Stimulated activated CD4-positive, alpha-beta T cell treated with anti-CD3 and anti-CD28 coated beads, Interleukin-4, amount 100 ng/mL, for 4 hours (primary cell): ENCODE measurements around the gene EEF2.
"Not testable (repeated sequence)": the region's sequence is repeated elsewhere in the genome, so short reads cannot be mapped to it uniquely, and the experiment has no call there.

ENCODE experiments used
- DNase-seq, 2 experiments: peaks; one replicate each; pipeline ENCODE4 v3.0.0-alpha.2; 2020

Gene EEF2

DNA sequence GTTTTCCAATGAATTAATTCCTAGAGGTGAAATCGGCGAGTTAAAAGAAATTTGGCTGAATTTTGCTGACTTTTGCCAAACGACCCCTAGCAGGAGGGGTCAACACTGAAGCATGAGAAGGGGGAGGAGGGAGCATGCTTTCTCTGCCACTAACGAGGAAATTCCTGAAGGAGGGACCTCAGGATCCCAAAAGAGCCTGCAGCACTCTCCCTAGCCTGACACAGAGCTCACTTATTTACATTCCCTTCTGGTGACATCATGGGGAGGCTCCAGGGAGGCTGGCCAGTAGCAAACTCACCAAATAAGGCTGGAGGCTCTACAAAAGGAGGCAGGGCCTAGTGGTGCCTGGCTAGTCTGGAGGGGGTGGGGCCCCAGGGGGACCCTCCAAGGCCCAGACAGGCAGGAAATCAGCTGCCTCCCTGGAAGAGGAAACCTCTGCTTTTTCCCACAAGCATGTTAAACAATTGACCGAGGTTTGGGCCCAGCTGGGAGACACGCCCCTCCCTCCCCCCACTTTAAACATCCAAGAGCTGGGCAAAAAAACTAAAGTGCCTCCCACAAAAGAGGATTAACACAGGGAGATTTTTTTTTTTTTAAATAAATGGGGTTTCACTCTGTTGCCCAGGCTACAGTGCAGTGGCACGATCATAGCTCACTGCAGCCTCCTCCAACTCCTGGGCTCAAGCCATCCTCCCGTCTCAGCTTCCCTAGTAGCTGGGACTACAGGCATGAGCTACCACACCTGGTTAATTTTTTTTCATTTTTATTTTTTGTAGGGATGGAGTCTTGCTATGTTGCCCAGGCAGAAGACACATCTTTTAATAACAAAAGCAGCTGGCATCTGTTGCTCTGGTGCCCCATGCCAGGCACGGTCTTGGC, 16.5 kb downstream of the EEF2 start:
- DNase-seq: no peak

DNA sequence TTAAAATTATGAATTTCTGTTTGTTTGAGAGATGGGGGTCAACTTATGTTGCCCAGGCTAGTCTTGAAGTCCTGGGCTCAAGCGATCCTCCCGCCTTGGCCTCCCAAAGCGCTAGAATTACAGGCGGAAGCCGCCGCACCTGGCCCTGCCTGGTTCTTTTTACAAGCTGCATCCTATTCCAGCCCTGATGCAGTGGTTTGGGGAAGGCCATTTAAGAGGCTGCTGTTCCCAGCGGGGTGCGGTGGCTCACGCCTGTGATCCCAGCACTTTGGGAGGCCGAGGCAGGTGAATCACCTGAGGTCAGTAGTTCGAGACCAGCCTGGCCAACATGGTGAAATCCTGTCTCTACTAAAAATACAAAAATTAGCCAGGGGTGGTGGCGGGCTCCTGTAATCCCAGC, 17.3 kb downstream of the EEF2 start:
- not testable (repeated sequence) for DNase-seq

DNA sequence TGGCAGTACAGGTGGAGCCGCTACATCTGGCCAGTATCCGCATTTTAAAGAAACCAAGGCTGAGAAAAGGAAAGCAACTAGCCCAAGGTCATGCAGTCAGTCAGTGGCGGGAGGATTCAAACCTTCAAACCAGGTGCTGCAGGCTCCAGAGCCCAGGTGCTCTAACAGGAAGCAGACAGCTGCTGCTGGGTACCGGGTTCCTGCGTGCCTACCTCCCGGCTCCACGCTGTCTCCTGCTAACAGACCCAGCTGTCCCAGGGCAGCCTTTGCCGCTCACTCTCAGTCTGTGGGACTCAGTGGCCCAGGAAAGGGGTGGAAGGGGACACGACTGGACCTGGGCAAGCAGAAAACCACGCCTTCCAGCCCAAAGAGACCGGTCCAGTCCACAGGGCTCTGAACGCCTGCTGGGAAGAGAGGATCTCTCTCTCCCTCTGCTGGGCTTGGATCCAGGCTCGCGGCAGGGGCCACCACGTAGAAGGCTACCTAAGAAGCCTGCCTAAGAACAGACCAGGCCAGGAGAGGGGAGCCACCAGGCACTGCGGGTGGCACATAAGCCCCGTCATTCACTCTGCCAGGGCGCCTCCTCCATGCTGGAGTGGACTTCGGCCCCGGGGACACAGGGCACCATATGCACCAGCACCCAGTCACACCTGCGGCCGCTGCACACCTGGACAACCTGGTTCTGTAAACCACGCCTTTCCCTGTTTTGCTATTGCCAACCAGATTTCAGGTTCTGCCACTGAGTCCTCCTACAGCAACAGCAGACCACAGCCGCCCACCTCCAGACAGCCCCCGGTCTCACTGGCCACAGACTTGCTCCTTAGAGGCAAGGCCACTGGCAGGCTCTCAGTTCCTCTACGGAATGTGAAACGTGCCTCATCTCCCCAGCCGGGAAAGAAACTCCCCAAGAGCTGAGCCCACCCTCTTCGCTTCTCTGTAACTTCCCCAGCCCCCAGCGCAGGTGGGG, 18.9 kb downstream of the EEF2 start:
- no peak for DNase-seq

DNA sequence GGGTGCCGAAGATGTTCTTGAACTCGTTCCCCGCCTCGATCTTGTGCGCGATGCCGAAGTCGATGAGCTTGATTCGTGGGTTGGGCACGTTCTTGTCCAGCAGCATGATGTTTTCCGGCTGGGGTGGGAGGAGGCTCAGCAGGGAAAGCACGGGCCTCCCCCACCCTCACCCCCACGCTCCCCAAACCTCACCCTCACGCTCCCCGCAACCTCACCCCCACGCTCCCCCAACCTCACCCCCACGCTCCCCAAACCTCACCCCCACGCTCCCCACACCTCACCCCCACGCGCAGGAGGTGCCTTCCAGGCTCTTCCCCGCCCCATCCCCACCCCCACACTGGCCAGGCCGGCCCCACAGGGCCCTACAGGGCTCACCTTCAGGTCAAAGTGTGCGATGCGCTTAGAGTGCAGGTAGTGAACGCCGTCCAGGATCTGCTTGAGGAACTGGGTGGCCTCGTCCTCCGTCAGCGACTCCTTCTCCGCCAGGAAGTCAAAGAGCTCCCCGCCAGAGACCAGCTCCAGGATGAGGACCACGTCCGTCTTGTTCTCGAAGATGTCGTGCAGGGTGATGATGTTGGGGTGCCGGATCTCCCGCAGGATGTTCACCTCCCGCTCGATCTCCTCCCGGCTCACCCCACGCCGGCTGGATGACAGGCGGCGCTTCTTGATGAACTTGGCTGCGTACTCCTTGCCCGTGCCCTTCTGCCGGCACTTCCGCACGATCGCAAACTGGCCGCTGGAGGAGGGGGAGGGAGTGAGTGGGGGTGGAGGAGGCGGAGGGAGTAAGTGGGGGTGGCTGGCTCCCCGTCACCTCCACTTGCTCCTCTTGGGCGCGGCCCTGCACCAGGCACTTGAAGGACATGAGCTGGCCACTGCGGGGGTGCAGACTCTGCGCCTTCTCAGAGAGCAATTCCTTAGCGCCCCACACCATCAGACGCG, 20.7 kb downstream of the EEF2 start:
- no peak for DNase-seq

DNA sequence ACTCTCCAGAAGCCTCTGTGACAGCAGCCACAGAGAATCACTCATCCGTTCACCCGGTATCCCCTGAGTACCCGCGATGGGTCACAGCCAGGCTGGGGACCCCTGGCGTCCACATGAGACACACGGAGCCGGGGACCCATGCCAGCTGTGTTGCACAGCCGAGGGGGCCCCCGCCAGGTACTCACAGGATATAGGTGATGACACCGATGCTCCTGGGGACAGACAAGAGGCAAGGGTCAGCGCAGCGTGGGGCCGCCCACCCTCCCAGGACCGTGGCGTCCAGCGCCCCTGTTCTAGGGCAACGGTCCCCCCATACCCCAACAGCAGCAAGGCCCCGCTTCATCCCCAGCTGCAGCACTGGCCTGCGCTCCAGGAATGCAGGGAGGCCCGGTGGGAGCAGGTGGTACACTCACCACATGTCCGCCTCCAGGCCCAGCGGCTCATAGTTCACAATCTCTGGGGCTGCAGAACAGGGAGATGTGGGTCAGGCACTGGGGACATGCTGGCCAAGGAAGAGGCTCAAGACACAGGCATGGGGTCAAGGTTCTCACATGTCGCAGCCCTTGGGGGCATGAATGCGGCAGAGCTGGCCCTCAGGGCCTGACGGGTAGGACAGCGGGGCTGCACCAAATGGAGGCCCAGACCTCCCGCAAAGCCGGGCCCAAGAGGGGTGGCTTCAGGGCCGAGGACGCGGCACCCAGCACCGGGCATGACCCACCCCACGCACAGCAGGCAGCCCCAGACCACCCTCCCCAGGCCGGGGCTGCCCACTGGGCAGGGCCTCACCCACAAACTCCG, 21.6 kb downstream of the EEF2 start:
- DNase-seq: no peak

DNA sequence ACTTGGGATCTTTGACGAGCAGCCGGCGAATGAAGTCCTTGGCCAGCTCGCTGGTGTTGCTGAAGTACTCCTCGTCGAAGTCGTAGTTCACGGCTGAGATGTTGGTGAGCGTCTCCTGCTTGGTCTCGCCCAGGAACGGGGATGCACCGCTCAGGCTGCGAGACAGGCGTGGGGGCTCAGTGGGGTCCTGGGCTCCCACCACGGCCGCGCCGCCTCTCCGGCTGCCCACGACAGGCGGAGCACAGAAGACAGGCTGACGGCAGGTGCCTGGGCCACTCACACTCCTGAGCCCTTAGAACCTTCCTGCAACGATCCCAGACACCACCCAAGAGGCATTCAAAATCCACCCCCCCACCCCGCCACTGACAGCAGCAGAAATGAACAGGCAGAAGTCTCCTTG, 24.3 kb downstream of the EEF2 start:
- DNase-seq: no peak

DNA sequence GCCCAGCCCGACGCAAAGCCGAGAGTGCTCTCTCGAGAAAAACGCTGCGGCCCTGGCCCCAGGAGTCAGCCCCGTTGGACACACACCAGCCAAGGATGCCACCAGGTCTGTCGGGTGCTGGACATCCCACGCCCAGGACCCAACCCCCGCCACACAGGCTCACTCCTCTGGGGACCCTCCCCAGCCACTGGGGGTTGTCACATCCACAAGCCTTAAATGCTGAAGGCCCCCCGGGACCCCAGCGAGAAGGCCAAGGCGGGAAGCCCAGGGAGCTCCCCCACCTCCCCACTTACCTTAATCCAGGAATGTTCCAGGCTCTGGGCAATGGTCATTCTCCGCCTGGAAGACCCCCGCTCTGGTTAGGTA, 25.5 kb downstream of the EEF2 start:
- no peak for DNase-seq

DNA sequence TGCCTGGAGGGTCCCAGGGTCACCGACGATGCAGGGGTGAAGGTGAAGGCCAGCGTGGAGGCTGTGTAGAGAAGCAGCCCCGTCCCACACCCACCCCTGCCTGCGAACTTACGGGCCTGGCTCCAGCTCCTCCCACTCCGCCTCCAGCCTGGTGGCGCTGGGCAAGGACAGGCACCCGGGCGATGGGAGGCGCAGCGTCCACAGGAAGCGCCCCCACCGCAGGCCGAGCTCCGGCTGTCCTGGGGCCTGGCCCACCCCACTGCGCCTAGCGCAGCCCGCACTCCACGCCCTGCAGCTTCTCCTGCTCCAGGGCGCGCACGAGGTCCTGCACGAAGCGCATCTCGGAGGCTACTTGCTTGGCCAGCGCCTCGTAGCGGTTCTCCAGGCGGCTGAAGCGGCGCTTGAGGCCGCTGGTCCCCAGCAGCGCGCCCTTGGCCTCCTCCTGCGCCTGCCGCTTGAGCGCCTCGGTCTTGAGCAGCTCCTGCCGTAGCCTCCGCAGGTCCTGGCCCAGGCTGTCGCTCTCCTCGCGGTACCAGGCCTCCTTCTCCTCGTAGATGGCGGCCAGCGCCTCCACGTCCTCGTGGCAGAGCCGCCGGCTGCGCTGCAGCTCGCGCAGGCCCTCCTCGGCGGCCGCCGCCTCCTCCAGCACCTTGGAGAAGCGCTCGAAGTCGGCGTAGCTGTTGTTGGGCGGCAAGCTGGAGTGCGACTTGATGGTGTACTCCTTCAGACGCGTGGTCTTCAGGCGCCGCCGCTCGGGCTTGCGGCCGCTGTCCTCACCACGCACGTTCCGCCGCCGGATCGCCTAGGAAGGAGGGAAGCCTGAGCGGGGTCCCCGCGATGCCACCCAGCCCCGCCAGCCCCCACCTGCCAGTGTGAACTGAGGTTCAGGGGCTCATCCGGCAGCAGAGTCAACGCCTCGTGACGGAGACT, 26.2 kb downstream of the EEF2 start:
- no peak for DNase-seq

DNA sequence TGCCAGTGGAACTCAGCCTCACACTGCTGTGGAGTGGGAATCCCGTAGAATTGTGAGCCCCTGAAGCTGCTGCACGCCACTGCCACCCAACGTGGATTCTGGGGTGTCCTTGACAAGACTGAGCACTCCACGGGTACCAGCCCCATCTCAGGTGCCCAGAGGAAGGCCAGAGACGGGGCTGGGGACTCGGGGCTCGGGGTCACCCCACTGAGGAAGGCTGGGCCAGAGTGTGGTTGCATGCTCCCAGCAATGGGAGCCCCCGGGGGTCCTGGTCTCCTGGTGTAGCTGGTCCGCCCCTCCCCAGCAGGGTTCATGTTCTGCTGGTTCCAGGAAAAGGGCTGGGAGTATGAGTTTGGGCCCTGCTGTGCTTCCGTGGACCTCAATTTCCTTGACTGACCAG, 29.6 kb downstream of the EEF2 start:
- DNase-seq: no peak

DNA sequence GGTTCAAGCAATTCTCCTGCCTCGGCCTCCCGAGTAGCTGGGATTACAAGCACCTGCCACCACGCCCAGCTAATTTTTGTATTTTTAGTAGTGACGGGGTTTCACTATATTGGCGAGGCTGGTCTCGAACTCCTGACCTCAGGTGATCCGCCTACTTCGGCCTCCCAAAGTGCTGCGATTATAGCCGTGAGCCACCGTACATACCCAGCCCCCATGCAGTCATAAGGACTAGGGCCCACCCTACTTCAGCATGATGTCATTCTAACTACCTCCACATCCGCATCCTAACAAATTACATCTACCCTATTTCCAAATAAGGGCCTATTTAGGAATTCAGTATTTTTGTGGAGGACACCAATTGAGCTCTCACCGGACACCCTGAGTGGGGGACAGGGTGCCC, 30.0 kb downstream of the EEF2 start:
- not testable (repeated sequence) for DNase-seq

DNA sequence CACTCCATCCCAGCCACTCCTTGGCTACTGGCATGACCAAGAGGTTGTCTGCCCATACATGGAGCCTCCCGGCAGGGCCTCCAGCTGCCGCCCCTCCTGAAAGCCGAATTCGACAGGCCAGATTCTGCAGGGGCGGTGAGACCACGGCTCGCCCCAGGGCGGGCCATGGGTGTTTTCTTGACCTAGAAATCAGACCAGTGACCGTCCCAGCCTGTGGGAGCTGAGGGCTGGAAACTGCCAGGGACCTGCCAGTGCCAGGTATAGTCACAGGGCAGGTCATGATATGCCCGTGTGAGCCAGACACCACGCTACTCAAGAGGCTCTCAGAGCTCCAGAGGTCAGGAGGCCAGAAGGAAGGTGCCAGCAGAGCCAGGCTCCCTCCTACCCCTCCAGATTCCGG, 31.2 kb downstream of the EEF2 start:
- DNase-seq: no peak

DNA sequence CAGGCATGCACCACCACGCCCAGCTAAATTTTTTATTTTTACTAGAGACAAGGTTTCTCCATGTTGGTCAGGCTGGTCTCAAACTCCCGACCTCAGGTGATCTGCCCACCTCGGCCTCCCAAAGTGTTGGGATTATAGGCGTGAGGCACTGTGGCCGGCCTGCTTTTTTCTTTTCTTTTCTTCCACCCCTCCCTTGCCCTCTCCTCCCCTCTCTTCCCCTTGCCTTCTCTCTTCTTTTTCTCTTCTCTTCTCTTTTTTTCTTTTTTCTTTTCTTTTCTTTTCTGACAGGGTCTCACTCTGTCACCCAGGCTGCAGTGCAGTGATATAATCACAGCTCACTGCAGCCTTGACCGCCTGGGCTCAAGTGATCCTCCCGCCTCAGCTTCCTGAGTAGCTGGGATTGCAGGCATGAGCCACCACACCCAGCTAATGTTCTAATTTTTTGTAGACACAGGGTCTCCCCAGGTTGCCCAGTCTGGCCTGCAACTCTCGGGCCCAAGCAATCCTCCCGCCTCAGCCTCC, 32.4 kb downstream of the EEF2 start:
- not testable (repeated sequence) for DNase-seq

DNA sequence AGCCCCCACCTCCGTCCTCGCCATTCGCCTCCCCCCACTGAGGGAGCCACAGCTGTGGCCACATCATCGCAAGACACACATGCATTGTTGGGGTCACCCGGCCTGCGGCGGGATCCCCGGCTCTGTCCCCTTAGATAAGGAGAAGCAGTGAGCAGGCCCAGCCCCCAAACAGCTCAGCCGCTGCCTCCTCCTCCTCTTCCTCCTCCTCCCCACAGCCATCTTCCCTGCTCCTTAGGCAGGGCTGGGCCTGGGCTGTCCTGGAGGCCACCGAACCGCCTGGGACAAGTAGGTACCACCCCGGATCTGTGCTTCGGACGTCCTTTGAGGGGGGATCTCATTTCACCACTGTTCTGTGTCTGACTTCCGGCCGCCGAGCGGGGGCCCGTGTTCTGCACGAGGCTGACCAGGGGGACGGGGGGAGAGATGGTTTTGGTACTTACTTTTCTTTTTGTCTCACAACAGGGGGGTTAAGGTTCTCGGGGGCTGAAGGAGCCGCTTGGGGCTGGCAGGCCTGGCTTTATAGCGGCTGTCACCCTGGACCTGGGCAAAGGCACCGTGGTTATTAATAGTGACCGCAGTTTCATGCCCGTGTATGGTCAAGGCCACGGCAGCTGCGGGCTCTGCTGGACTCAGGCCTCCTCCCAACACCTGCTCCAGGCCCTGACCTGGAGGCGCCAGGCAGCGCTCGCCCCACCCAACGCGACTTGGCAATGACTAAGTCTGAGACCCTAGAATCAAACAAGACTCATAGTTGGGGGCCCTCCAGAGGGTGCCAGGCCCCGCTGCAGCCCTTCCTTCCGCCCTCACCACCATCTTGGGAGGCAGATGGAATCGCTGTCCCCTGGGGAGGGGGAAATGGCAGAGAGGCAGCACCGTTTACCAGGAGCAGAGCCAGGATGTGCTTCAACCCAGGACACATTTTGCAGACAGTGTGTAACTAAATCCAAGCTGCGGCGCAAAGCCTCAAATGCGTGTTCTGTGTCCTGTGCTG, 34.1 kb downstream of the EEF2 start:
- DNase-seq: no peak

DNA sequence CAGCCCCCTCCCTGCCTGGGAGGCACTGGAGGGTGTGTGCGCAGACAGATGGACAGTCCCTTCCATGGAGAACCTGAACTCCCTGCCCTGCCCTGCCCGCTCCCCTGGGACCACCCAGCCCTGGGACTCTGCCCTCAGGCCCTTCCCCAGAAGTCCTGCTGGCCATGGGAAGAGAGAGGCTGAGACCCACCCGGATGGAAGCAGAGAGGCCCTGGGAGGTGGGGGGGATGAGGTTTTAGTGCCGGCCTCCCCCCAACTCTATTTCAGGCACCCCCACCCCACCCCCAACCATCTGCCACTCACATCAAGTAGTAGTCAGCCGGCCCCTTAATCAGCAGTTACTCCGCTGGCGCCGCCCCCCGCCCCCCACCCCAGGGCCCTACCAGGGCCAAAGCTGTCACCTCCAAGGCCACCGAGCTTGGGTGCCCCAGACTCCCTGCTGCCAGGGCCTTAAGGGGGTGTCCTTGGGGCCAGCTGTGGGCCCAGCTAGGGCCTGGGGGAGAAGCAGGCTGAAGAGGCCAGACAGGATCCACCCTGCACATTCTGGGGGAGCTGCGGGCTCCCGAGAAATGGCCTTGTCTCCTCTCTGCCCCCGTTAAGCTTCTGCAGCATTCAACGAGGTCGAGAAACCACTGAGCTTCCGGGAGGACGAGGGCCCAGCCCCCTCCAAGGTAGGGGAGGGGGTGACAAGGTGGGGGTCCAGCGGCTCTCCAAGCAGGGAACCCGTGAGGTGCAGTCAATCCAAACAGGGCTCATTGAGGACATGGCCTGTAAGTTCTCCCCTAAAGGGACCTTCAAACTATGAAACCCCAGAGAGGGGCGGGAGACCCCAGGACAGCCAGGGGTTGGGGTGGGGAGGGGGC, 35.0 kb downstream of the EEF2 start:
- no peak for DNase-seq

DNA sequence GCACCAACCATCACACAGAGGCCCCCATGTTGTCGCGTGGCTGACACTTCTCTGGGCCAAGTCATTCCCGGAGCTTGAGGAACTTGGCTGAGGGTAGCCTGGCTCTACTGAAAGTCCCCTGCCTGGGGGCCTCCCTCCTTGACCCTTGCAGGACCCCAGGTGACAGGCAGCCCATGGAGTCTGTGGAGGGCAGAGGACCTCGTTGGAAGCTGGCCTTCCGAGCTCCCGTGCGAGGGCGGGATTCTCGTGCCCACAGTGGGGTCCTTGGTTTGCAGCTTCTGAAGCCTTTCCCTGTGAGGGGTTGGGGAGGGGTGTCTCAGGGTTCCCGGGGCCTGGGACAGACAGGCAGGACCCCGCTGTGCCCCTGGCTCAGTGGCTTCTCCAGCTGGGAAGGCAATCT, 36.0 kb downstream of the EEF2 start:
- no peak for DNase-seq

DNA sequence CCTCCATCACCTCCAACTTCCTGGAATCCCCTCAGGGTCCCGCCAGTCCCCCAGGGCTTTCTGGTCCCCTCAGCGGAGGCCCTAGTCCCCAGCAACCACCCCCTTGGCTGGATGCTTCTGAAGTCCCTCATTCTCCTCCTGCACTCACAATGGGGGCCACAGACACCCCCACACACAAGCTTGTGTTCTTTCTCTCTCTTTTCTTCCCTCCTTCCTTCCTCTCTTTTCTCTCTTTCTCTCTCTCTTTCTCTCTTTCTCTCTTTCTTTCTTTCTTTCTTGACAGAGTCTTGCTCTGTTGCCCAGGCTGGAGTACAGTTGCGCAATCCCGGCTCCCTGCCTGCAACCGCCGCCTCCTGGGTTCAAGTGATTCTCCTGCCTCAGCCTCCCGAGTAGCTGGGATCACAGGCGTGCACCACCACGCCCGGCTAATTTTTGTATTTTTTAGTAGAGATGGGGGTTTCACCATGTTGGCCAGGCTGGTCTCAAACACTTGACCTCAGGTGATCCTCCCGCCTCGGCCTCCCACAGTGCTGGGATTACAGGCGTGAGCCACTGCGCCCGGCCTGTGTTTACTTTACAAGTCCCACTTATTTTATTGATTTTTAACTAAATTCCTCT, 37.8 kb downstream of the EEF2 start:
- not testable (repeated sequence) for DNase-seq

DNA sequence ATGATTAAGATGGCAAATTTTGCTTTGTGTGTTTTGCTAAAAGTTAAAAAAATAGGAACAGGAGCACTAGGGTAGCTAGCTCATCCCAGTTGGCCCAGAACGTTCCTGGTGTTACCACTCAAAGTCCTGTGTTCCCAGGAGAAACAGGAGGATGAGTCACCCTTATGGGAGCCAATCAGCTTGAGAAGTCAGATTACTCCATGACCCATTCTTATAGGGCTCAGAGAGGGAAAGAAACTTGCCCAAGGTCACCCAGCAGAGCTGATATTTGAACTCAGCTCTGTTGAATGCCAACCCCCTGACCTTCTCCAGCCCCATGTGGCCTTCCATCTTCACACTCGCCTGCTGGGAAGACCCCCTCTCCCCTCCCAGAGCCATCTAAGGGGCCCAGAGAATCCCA, 39.4 kb downstream of the EEF2 start:
- no peak for DNase-seq
